SK-N-MC (cell line): ENCODE data around the gene APOE.
A peak's percentile ranks its signal among the peaks of the same experiment; 100 is the strongest.

ENCODE experiments used
- DNase-seq: peaks from one replicate; pipeline ENCODE4 v3.0.0-alpha.2; 2011; ENCODE audit warnings: low read depth, low spot score
- H3K27ac ChIP-seq: fragments of 200-600 bp; sonication (generic); 2 replicates; pipeline ENCODE4 v1.5.1; 2016; ENCODE audit warnings: mixed run types
- H3K36me3 ChIP-seq: fragments of 200-600 bp; sonication (generic); 2 replicates; pipeline ENCODE4 v1.6.1; 2017; ENCODE audit warnings: antibody characterized with exemption, low read length, mixed read lengths; ENCODE audit not compliant: insufficient read depth
- H3K4me3 ChIP-seq: fragments of 200-600 bp; sonication (generic); 2 replicates; pipeline ENCODE4 v1.5.1; 2016
- H3K9ac ChIP-seq: fragments of 200-600 bp; sonication (generic); 2 replicates; pipeline ENCODE4 v1.8.0; 2017; ENCODE audit warnings: mixed run types, mixed read lengths; ENCODE audit not compliant: insufficient read length
- H3K9me3 ChIP-seq: fragments of 200-600 bp; sonication (generic); 2 replicates; pipeline ENCODE4 v1.6.1; 2017; ENCODE audit warnings: low read depth, mild to moderate bottlenecking, antibody characterized with exemption, low read length, moderate library complexity, mixed read lengths
- EZH2 ChIP-seq: fragments of 200-600 bp; sonication (generic); IDR thresholded peaks from one replicate; pipeline ENCODE4 v1.6.1; 2017; ENCODE audit warnings: antibody characterized with exemption
- FOXP2 ChIP-seq: optimal IDR thresholded peaks from 2 replicates; pipeline ENCODE3; 2011; ENCODE audit warnings: mild to moderate bottlenecking, moderate library complexity; ENCODE audit not compliant: insufficient read depth; ENCODE audit errors: extremely low read length, control extremely low read depth
- POLR2AphosphoS5 ChIP-seq: IDR thresholded peaks from 2 replicates; pipeline ENCODE4 v1.6.1; 2012; ENCODE audit warnings: mild to moderate bottlenecking, low read depth, low read length, borderline replicate concordance

APOE gene

GRCh38 chr19:44890366-44891015 lies 15.1 kb upstream of the APOE start:
- Histone ChIP-seq H3K27ac (peak overlapping the region; percentile 96), H3K9ac (peak overlapping the region; percentile 78), H3K36me3 (peaks cover 32% of the 10 kb centered on the region), H3K9me3 (no peaks in the 10 kb centered on the region), H3K4me3 (peak overlapping the region; percentile 79)
- TF ChIP-seq EZH2, result no peak
- TF ChIP-seq POLR2AphosphoS5, result peak; percentile 92
- no peak for TF ChIP-seq FOXP2
- peak; percentile 100 for DNase-seq

DNA sequence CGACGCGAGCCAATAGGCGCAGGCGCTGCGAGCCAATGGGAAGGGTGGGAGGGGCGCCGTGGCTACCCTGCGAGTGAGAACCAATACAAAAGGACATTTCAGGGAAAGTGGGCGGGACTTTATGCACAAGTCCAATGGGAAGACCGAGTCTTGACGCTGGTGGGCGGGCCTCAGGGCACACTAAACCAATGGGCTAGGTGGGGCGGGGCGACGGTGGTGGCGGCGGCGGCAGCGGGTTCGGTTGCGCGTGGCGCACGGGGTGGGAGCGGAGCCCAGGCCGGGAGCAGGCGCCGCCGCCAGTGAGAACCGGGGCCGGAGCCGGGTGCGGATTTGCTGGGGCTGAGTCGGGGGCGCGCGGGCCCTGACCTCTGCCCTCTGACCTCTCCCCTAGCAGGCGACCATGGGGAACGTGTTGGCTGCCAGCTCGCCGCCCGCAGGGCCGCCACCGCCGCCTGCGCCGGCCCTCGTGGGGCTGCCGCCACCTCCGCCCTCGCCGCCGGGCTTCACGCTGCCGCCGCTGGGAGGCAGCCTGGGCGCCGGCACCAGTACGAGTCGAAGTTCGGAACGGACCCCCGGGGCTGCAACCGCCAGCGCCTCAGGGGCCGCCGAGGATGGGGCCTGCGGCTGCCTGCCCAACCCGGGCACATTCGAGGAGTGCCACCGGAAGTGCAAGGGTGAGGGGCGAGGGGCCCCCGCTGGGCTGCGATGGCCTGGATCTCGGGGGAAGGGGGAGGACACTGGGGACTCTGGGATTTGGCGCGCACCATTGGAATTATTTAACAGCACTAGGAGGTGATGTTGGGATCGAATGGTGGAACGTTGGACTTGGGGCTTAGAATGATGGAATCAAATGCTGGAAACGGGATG lies 14.3 kb upstream of the APOE start, which contains the start of gene TOMM40:
TSS of gene TOMM40 (plus strand) at position 239 of the 867 bp plus-strand sequence. CDS start at position 401, 162 bp downstream.
- peak; percentile 66 for TF ChIP-seq POLR2AphosphoS5
- TF ChIP-seq EZH2, result no peak
- H3K36me3 ChIP-seq, result peaks cover 39% of the 10 kb centered on the region
- DNase-seq, result no peak
- peak within 1 kb of the TSS; percentile 80 for H3K4me3 ChIP-seq
- peak within 1 kb of the TSS; percentile 96 for H3K27ac ChIP-seq
- no peaks in the 10 kb centered on the region for H3K9me3 ChIP-seq
- H3K9ac ChIP-seq, result peak within 1 kb of the TSS; percentile 81

GRCh38 chr19:44892932-44893331 lies 12.7 kb upstream of the APOE start:
- DNase-seq, result no peak
- Histone ChIP-seq H3K4me3 (no peak overlapping the region; the same call in 1 of the 2 replicates), H3K27ac (no peak overlapping the region), H3K9me3 (no peaks in the 10 kb centered on the region), H3K36me3 (peaks cover 55% of the 10 kb centered on the region), H3K9ac (peak overlapping the region; percentile 81)
- TF ChIP-seq POLR2AphosphoS5, result no peak
- no peak for TF ChIP-seq EZH2
- TF ChIP-seq FOXP2, result no peak

GRCh38 chr19:44893332-44894051 lies 12.1 kb upstream of the APOE start:
- no peak overlapping the region for H3K9ac ChIP-seq
- H3K36me3 ChIP-seq, result peaks cover 58% of the 10 kb centered on the region
- H3K27ac ChIP-seq, result no peak overlapping the region
- DNase-seq, result no peak
- H3K4me3 ChIP-seq, result no peak overlapping the region
- no peaks in the 10 kb centered on the region for H3K9me3 ChIP-seq
- TF ChIP-seq EZH2 (no peak), POLR2AphosphoS5 (no peak), FOXP2 (no peak)

- Histone ChIP-seq H3K36me3 (peaks cover 58% of the 10 kb centered on the region), H3K9me3 (no peaks in the 10 kb centered on the region), H3K27ac (no peak overlapping the region), H3K9ac (no peak overlapping the region), H3K4me3 (no peak overlapping the region)
- DNase-seq, result no peak
- TF ChIP-seq EZH2, result no peak
- no peak for TF ChIP-seq FOXP2
Measured at GRCh38 chr19:44894052-44894400, 11.6 kb upstream of the APOE start.

DNA sequence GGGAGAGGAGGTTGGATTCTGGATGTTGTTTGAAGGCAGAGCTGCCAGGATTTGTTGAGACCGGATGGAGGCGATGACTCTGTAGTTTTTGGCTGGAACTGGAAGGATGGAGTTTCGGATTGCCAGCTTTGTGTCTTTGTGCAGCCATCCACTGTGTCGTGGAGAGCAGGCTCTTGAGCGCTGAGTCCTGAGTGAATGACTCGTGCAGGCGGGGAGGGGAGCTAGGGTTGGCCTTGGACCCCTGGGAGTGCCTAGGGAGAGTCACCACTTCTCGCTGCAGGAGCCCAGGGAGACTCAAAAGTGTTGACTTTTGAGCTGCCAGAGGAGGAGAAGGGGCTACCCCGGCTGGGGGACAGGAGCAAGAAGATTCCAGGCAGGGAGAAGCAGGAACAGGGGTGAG lies 10.7 kb upstream of the APOE start:
- Histone ChIP-seq H3K9me3 (no peaks in the 10 kb centered on the region), H3K4me3 (no peak overlapping the region), H3K27ac (no peak overlapping the region), H3K36me3 (peaks cover 59% of the 10 kb centered on the region), H3K9ac (no peak overlapping the region)
- DNase-seq, result no peak
- TF ChIP-seq EZH2, result no peak
- no peak for TF ChIP-seq POLR2AphosphoS5
- TF ChIP-seq FOXP2, result no peak

GRCh38 chr19:44897835-44898234 lies 7.8 kb upstream of the APOE start:
- Histone ChIP-seq H3K4me3 (no peak overlapping the region), H3K9me3 (no peaks in the 10 kb centered on the region), H3K9ac (no peak overlapping the region), H3K36me3 (peaks cover 76% of the 10 kb centered on the region), H3K27ac (no peak overlapping the region)
- DNase-seq, result no peak
- TF ChIP-seq EZH2, result no peak
- no peak for TF ChIP-seq POLR2AphosphoS5
- no peak for TF ChIP-seq FOXP2
